HL-60 (cell line): Measurements from ENCODE around the gene TRIM47.

Experiments
- GABPA ChIP-seq: IDR thresholded peaks from 2 replicates; pipeline ENCODE4 v1.6.1; 2012; ENCODE audit warnings: low read depth
- POLR2AphosphoS5 ChIP-seq: IDR thresholded peaks from 2 replicates; pipeline ENCODE4 v1.6.1; 2012; ENCODE audit warnings: low read depth
- SPI1 ChIP-seq: IDR thresholded peaks from 2 replicates; pipeline ENCODE4 v1.6.1; 2012; ENCODE audit warnings: low read depth, mild to moderate bottlenecking, borderline replicate concordance
- TF ChIP-seq, protein P1 (sequence below): IDR thresholded peaks from one replicate; pipeline ENCODE4 v1.5.1; 2011; ENCODE audit warnings: low read length, control low read depth, inconsistent platforms; ENCODE audit not compliant: insufficient read depth
- TF ChIP-seq, protein P2 (sequence below): IDR thresholded peaks from 2 replicates; pipeline ENCODE4 v1.6.1; 2012; ENCODE audit warnings: low read depth; ENCODE audit not compliant: insufficient replicate concordance

DNA sequence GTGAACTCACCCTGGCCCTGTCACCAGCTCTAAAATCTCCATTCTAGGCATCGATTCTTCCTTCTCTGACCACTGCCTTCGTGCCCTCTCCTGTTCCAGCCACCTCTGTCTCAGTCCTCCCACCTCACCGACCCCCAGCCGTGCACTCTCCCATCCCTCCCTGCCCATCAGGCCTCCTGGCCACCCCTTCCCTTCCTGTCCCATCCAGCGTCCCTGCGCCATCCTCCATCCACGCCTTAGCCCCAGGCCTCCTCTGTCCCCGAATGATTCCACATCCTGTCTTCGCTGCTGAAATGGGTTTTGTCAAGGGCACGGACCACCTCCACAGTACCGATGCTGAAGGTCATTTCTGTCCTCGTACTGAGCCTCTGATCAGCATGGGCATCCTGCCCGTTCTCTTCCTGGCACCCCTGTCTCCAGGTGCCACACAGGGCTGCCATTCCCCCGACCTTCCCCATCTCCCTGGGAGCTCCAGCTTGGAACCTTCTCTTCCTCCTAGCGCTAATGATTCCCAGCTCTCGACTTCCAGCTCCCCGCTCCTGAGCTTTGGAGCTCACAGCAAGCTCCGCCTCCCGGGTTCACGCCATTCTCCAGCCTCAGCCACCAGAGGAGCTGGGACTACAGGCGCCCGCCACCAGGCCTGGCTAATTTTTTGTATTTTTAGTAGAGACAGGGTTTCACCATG, 15.8 kb upstream of the TRIM47 start:
- TF ChIP-seq, protein P1, sequence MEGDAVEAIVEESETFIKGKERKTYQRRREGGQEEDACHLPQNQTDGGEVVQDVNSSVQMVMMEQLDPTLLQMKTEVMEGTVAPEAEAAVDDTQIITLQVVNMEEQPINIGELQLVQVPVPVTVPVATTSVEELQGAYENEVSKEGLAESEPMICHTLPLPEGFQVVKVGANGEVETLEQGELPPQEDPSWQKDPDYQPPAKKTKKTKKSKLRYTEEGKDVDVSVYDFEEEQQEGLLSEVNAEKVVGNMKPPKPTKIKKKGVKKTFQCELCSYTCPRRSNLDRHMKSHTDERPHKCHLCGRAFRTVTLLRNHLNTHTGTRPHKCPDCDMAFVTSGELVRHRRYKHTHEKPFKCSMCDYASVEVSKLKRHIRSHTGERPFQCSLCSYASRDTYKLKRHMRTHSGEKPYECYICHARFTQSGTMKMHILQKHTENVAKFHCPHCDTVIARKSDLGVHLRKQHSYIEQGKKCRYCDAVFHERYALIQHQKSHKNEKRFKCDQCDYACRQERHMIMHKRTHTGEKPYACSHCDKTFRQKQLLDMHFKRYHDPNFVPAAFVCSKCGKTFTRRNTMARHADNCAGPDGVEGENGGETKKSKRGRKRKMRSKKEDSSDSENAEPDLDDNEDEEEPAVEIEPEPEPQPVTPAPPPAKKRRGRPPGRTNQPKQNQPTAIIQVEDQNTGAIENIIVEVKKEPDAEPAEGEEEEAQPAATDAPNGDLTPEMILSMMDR, result no peak
- TF ChIP-seq, protein P2, sequence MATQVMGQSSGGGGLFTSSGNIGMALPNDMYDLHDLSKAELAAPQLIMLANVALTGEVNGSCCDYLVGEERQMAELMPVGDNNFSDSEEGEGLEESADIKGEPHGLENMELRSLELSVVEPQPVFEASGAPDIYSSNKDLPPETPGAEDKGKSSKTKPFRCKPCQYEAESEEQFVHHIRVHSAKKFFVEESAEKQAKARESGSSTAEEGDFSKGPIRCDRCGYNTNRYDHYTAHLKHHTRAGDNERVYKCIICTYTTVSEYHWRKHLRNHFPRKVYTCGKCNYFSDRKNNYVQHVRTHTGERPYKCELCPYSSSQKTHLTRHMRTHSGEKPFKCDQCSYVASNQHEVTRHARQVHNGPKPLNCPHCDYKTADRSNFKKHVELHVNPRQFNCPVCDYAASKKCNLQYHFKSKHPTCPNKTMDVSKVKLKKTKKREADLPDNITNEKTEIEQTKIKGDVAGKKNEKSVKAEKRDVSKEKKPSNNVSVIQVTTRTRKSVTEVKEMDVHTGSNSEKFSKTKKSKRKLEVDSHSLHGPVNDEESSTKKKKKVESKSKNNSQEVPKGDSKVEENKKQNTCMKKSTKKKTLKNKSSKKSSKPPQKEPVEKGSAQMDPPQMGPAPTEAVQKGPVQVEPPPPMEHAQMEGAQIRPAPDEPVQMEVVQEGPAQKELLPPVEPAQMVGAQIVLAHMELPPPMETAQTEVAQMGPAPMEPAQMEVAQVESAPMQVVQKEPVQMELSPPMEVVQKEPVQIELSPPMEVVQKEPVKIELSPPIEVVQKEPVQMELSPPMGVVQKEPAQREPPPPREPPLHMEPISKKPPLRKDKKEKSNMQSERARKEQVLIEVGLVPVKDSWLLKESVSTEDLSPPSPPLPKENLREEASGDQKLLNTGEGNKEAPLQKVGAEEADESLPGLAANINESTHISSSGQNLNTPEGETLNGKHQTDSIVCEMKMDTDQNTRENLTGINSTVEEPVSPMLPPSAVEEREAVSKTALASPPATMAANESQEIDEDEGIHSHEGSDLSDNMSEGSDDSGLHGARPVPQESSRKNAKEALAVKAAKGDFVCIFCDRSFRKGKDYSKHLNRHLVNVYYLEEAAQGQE, result no peak
- no peak for TF ChIP-seq POLR2AphosphoS5
- no peak for TF ChIP-seq SPI1
- TF ChIP-seq GABPA, result no peak
